CD4-positive, CD25-positive, alpha-beta regulatory T cell (primary cell): ENCODE measurements around the gene RBPMS2. TPM values are rescaled to one million over a fixed set of nuclear protein-coding genes. Genes with fewer than 3 reads are reported as not detected.
"Not testable (repeated sequence)": the region's sequence is repeated elsewhere in the genome, so short reads cannot be mapped to it uniquely, and the experiment has no call there.

Experiments used
- ATAC-seq, 2 donors: fragments of 150-1000 bp; cut with Tn5 transposase; one replicate each; pipeline ENCODE4 v1.10.0; 2021; ENCODE audit warnings: low read depth in 2 of 2, moderate number of reproducible peaks in 2 of 2, moderate library complexity in 1 of 2
- DNase-seq, 3 donors: peaks; one replicate each; pipeline versions ENCODE4 v3.0.0 to v3.0.0-alpha.2; 2012 to 2022; ENCODE audit warnings: mixed read lengths in 1 of 3
- H3K27ac ChIP-seq: one replicate; pipeline ENCODE4 v1.7.0; 2013; ENCODE audit warnings: mild to moderate bottlenecking, low read length; ENCODE audit not compliant: insufficient read depth, poor library complexity, severe bottlenecking
- H3K27me3 ChIP-seq: one replicate; pipeline ENCODE4 v1.7.0; 2013; ENCODE audit warnings: low read length; ENCODE audit not compliant: control insufficient read depth, insufficient read depth
- H3K36me3 ChIP-seq: one replicate; pipeline ENCODE4 v1.7.0; 2013; ENCODE audit warnings: mild to moderate bottlenecking, low read length, moderate library complexity; ENCODE audit not compliant: control insufficient read depth, insufficient read depth
- H3K4me1 ChIP-seq: 2 replicates; pipeline ENCODE4 v1.7.0; 2013; ENCODE audit warnings: mild to moderate bottlenecking, low read length; ENCODE audit not compliant: insufficient read depth, control insufficient read depth, poor library complexity, severe bottlenecking
- H3K4me3 ChIP-seq: one replicate; pipeline ENCODE4 v1.7.0; 2013; ENCODE audit warnings: low read depth, mild to moderate bottlenecking, low read length, moderate library complexity
- H3K9me3 ChIP-seq, 2 experiments: 1 replicate in 1 of 2; 2 replicates in 1 of 2; pipeline ENCODE4 v1.7.0; 2013; ENCODE audit warnings: low read length in 2 of 2, mild to moderate bottlenecking in 1 of 2, moderate library complexity in 1 of 2; ENCODE audit not compliant: control insufficient read depth in 2 of 2
- H3K27ac Mint-ChIP-seq, 3 donors: one replicate each; pipeline ENCODE4 v1.8.0; 2020 to 2022; ENCODE audit warnings: mild to moderate bottlenecking in 3 of 3, mixed read lengths in 3 of 3, moderate library complexity in 2 of 3
- H3K27me3 Mint-ChIP-seq: one replicate; pipeline ENCODE4 v1.8.0; 2022; ENCODE audit warnings: mild to moderate bottlenecking, mixed read lengths
- H3K36me3 Mint-ChIP-seq: one replicate; pipeline ENCODE4 v1.8.0; 2020; ENCODE audit warnings: mixed read lengths
- H3K4me1 Mint-ChIP-seq, 4 donors: one replicate each; pipeline ENCODE4 v1.8.0; 2020 to 2022; ENCODE audit warnings: mixed read lengths in 4 of 4, mild to moderate bottlenecking in 1 of 4
- H3K4me3 Mint-ChIP-seq, 4 donors: one replicate each; pipeline ENCODE4 v1.8.0; 2020 to 2022; ENCODE audit warnings: mild to moderate bottlenecking in 4 of 4, mixed read lengths in 4 of 4, moderate library complexity in 3 of 4
- H3K9me3 Mint-ChIP-seq, 7 donors: one replicate each; pipeline ENCODE4 v1.8.0; 2020 to 2022; ENCODE audit warnings: mixed read lengths in 7 of 7, mild to moderate bottlenecking in 3 of 7, moderate library complexity in 2 of 7
- polyA plus RNA-seq, 4 donors: library from polyadenylated mRNA; unstranded; fragments of 300-500 nt; fragmentation: Illumina TruSeq; gene quantifications; one replicate each; pipeline ENCODE4 v1.2.3, GENCODE V29; 2021
- total RNA-seq: library from RNA; stranded (reverse); gene quantifications from one replicate; pipeline ENCODE4 v1.2.3, GENCODE V29; 2022

RBPMS2 gene
- total RNA-seq, result 0.37 TPM
- not detected for polyA plus RNA-seq

- Mint-ChIP-seq H3K36me3 (no peaks in the 10 kb centered on the region), H3K27ac (no peak within 1 kb of the TSS), H3K27me3 (peaks cover 74% of the 10 kb centered on the region), H3K9me3 (no peaks in the 10 kb centered on the region), H3K4me3 (peak within 1 kb of the TSS; percentile 69 to 85 (median 74)), H3K4me1 (peaks cover 0 to 14% (median 0%) of the 10 kb centered on the region in 4 donors)
- Histone ChIP-seq H3K36me3 (no peaks in the 10 kb centered on the region), H3K27ac (no peak within 1 kb of the TSS), H3K4me3 (no peak within 1 kb of the TSS), H3K9me3 (no peaks in the 10 kb centered on the region), H3K27me3 (peaks cover 8% of the 10 kb centered on the region), H3K4me1 (peaks cover 13% of the 10 kb centered on the region)
- ATAC-seq, result no peak
- peak in 1 of 3 donors; percentile 8 for DNase-seq
Observed at GRCh38 chr15:64775551-64776401, at the start of gene RBPMS2. Gene RBPMS2, minus strand, starts transcription at chr15:64775589. Its CDS starts 270 bp downstream, at chr15:64775319.

- ATAC-seq (no peak), DNase-seq (peak in 1 of 3 donors; percentile 44)
- peak overlapping the region in 1 of 3 donors; percentile 4 for H3K27ac Mint-ChIP-seq
Observed at GRCh38 chr15:64824929-64825430, 49.6 kb upstream of the RBPMS2 start.

GRCh38 chr15:64816452-64816851 is 41.1 kb upstream of the RBPMS2 start:
- H3K27ac Mint-ChIP-seq, result no peak overlapping the region
- no peak overlapping the region for H3K4me3 Mint-ChIP-seq
- no peaks in the 10 kb centered on the region for H3K4me1 ChIP-seq
- H3K27me3 Mint-ChIP-seq, result no peaks in the 10 kb centered on the region
- no peaks in the 10 kb centered on the region for H3K4me1 Mint-ChIP-seq
- H3K27me3 ChIP-seq, result no peaks in the 10 kb centered on the region
- no peaks in the 10 kb centered on the region for H3K9me3 ChIP-seq
- ATAC-seq (no peak), DNase-seq (no peak)
- no peaks in the 10 kb centered on the region for H3K36me3 Mint-ChIP-seq
- H3K4me3 ChIP-seq, result no peak overlapping the region
- no peak overlapping the region for H3K27ac ChIP-seq
- H3K9me3 Mint-ChIP-seq, result no peaks in the 10 kb centered on the region
- H3K36me3 ChIP-seq, result no peaks in the 10 kb centered on the region

More at GRCh38 chr15:64824929-64825430, 49.6 kb upstream of the RBPMS2 start:
- H3K4me1 Mint-ChIP-seq, result peaks cover 4 to 30% (median 22%) of the 10 kb centered on the region in 4 donors
- Histone ChIP-seq H3K4me1 (peaks cover 26% of the 10 kb centered on the region), H3K4me3 (peak overlapping the region; percentile 84), H3K9me3 (no peaks in the 10 kb centered on the region), H3K27ac (no peak overlapping the region), H3K36me3 (no peaks in the 10 kb centered on the region), H3K27me3 (no peaks in the 10 kb centered on the region)
- peak overlapping the region; percentile 77 to 97 (median 88) for H3K4me3 Mint-ChIP-seq
- peaks cover 0 to 1% (median 0%) of the 10 kb centered on the region in 7 donors for H3K9me3 Mint-ChIP-seq
- peaks cover 4% of the 10 kb centered on the region for H3K27me3 Mint-ChIP-seq
- H3K36me3 Mint-ChIP-seq, result no peaks in the 10 kb centered on the region

GRCh38 chr15:64814965-64815364 is 39.6 kb upstream of the RBPMS2 start:
- H3K9me3 Mint-ChIP-seq, H3K9me3 ChIP-seq, H3K27me3 ChIP-seq, H3K4me1 ChIP-seq, DNase-seq, H3K27ac ChIP-seq, H3K36me3 ChIP-seq, H3K36me3 Mint-ChIP-seq, ATAC-seq, H3K4me1 Mint-ChIP-seq, H3K27me3 Mint-ChIP-seq, H3K4me3 ChIP-seq: not testable (repeated sequence)
- peak overlapping the region in 1 of 3 donors; percentile 29 for H3K27ac Mint-ChIP-seq
- peak overlapping the region in 1 of 4 donors; percentile 22 for H3K4me3 Mint-ChIP-seq

- not testable (repeated sequence) for DNase-seq, H3K9me3 Mint-ChIP-seq, H3K36me3 ChIP-seq, ATAC-seq, H3K27ac ChIP-seq, H3K4me1 ChIP-seq, H3K27ac Mint-ChIP-seq, H3K4me3 Mint-ChIP-seq, H3K4me3 ChIP-seq, H3K36me3 Mint-ChIP-seq, H3K4me1 Mint-ChIP-seq, H3K9me3 ChIP-seq, H3K27me3 Mint-ChIP-seq, H3K27me3 ChIP-seq
Observed at GRCh38 chr15:64814283-64814682, 38.9 kb upstream of the RBPMS2 start.

GRCh38 chr15:64813075-64813474 is 37.7 kb upstream of the RBPMS2 start:
- DNase-seq (no peak), ATAC-seq (no peak)
- Histone ChIP-seq H3K27me3 (no peaks in the 10 kb centered on the region), H3K4me3 (no peak overlapping the region), H3K36me3 (no peaks in the 10 kb centered on the region), H3K4me1 (peaks cover 4% of the 10 kb centered on the region), H3K27ac (no peak overlapping the region), H3K9me3 (no peaks in the 10 kb centered on the region)
- Mint-ChIP-seq H3K27me3 (peaks cover 4% of the 10 kb centered on the region), H3K27ac (peak overlapping the region in 1 of 3 donors; percentile 46), H3K4me1 (peaks cover 0 to 4% (median 0%) of the 10 kb centered on the region in 4 donors), H3K36me3 (no peaks in the 10 kb centered on the region), H3K9me3 (no peaks in the 10 kb centered on the region), H3K4me3 (no peak overlapping the region)

- H3K4me1 ChIP-seq, result peaks cover 4% of the 10 kb centered on the region
Observed at GRCh38 chr15:64810497-64811326, 35.3 kb upstream of the RBPMS2 start.

More at GRCh38 chr15:64810497-64811326, 35.3 kb upstream of the RBPMS2 start:
- H3K9me3 ChIP-seq, result no peaks in the 10 kb centered on the region
- no peaks in the 10 kb centered on the region for H3K9me3 Mint-ChIP-seq
- H3K27ac Mint-ChIP-seq, result peak overlapping the region in 1 of 3 donors; percentile 56
- no peak for DNase-seq
- ATAC-seq, result no peak
- H3K27me3 ChIP-seq, result no peaks in the 10 kb centered on the region
- H3K4me3 Mint-ChIP-seq, result no peak overlapping the region
- no peak overlapping the region for H3K4me3 ChIP-seq
- no peaks in the 10 kb centered on the region for H3K36me3 Mint-ChIP-seq
- H3K36me3 ChIP-seq, result no peaks in the 10 kb centered on the region
- H3K27ac ChIP-seq, result no peak overlapping the region
- peaks cover 10% of the 10 kb centered on the region for H3K27me3 Mint-ChIP-seq
- peaks cover 0 to 4% (median 0%) of the 10 kb centered on the region in 4 donors for H3K4me1 Mint-ChIP-seq
